Stomach (tissue), 9 donors: ENCODE data around the gene PTGIR. TPM values are rescaled to one million over a fixed set of nuclear protein-coding genes. Genes with fewer than 3 reads are reported as not detected.
A peak's percentile ranks its signal among the peaks of the same experiment; 100 is the strongest.

Experiments used
- DNase-seq, 2 donors: peaks; one replicate each; pipeline versions ENCODE4 v3.0.0 to v3.0.0-alpha.2; 2013 to 2019
- H3K27ac ChIP-seq, 5 donors: fragments of 200-600 bp in 4 of 5; sonication (generic) in 4 of 5; one replicate each; pipeline ENCODE4 v1.5.1; 2013 to 2019; ENCODE audit warnings: mild to moderate bottlenecking in 1 of 5, moderate library complexity in 1 of 5
- H3K27me3 ChIP-seq, 3 donors: fragments of 200-600 bp; sonication (generic); one replicate each; pipeline ENCODE4 v1.5.1; 2017 to 2019; ENCODE audit warnings: mixed run types in 1 of 3
- H3K36me3 ChIP-seq, 4 donors: fragments of 200-600 bp; sonication (generic); 1 replicate in 3 of 4; 2 replicates in 1 of 4; pipeline ENCODE4 v1.5.1; 2016 to 2019
- H3K4me1 ChIP-seq, 4 donors: fragments of 200-600 bp; sonication (generic); one replicate each; pipeline ENCODE4 v1.5.1; 2016 to 2019
- H3K4me3 ChIP-seq, 4 donors: fragments of 200-600 bp; sonication (generic) in 3 of 4; one replicate each; pipeline ENCODE4 v1.5.1; 2016 to 2019; ENCODE audit warnings: mild to moderate bottlenecking in 1 of 4
- H3K9me3 ChIP-seq, 4 donors: fragments of 200-600 bp; sonication (generic); one replicate each; pipeline ENCODE4 v1.5.1; 2016 to 2019
- EP300 ChIP-seq: sonication (generic); formaldehyde crosslinking; IDR thresholded peaks from one replicate; pipeline ENCODE4 v1.6.1; 2017; ENCODE audit warnings: antibody characterized with exemption
- POLR2A ChIP-seq, 4 donors: fragments of 450-650 bp; IDR thresholded peaks; one replicate each; pipeline ENCODE4 v1.6.1; 2016; ENCODE audit warnings: antibody characterized with exemption in 4 of 4, control low read depth in 2 of 4, mild to moderate bottlenecking in 1 of 4, moderate library complexity in 1 of 4
- POLR2AphosphoS5 ChIP-seq, 3 donors: sonication (generic); formaldehyde crosslinking; IDR thresholded peaks; one replicate each; pipeline ENCODE4 v1.6.1; 2016; ENCODE audit warnings: antibody characterized with exemption in 3 of 3
- WGBS, 5 donors: extraction: QIAGEN DNeasy Blood & Tissue Kit in 3 of 5; methylation state at CpG; one replicate each; pipeline versions ENCODE4 v1.1.5 to v1.1.7; 2013 to 2018; 5-methylcytosine and 5-hydroxymethylcytosine counted together
- intact Hi-C: fragments of 100-400 bp; cut with DNase I; formaldehyde crosslinking; loops from one replicate; pipeline ENCODE4 v1.15.1; 2023; ENCODE audit warnings: low total_unique reads
- polyA plus RNA-seq, 3 donors: library from polyadenylated mRNA; stranded (reverse); fragments of 200-250 nt; gene quantifications; one replicate each; pipeline ENCODE4 v1.2.3, GENCODE V29; 2013
- total RNA-seq, 5 donors: library from RNA; depleted of rRNA; stranded (reverse); fragments of >200 nt; gene quantifications; one replicate each; pipeline versions ENCODE4 v1.1.0 to v1.2.3, GENCODE V29; 2014 to 2016
- TF ChIP-seq, protein P1 (sequence below), 7 experiments: fragments of 450-650 bp in 4 of 7; fragments of 200-600 bp in 3 of 7; sonication (generic) in 3 of 7; IDR thresholded peaks; one replicate each; pipeline ENCODE4 v1.5.1; 2016 to 2019; ENCODE audit warnings: antibody characterized with exemption in 7 of 7, control low read depth in 2 of 7, mild to moderate bottlenecking in 1 of 7
- donor health status: healthy with polysubstance abuse.
- donor health status: Bipolar disorder and iron deficiency.
- donor health status: healthy.

PTGIR gene
- total and polyA plus RNA-seq, 8 donors = 1.6 to 6.7 (median 1.8) TPM; not detected in 2

DNA sequence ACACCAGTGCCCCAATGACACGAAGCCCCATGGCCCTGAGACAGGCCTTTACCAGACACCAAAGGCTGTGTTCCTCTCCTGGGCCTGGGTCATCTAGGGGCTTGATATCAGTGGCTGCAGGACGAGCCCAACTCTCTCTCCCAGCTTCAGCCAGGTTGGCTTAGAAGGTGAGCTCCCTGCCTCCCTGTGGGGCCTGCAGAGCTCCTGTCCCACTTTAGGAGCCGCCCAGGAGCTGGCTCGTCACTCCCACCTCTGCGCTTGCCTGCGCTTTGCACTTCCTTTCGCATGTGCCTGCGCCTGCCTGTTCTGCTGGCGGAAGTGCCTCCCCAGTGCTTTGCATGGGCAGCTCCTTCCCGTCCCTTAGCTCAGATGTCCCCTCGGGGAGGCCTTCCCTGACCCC lies 18.9 kb downstream of the PTGIR start:
- intact Hi-C loops = no loop called here
- H3K27ac ChIP-seq = peak overlapping the region in 2 of 5 donors; percentile 33 to 96
- no peak overlapping the region for H3K4me3 ChIP-seq

DNA sequence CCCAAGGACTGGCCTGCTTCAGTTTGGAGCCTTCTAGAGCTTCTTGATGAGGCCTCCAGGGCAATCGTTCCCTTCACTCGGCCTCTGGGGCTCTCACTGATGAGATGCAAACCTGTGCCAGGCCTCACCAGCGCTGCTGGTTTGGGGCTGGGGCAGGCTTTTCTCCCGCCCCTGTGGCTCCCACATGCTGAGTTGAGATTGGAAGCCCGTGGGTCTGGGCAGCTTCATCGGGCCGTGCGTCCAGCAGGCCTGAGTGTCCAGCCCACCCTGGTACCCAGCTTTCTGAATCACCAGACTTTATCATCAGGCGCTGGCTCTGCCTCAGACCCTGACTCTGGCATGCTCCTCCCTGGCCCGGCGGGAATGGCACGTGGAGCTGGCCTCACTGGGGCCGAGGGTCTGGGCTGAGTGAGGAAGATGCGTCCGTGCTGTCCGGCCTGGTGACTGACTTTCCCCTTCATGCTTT lies 19.5 kb downstream of the PTGIR start:
- peaks cover 51 to 53% (median 52%) of the 10 kb centered on the region in 4 donors for H3K36me3 ChIP-seq
- peak in 1 of 2 donors; percentile 6 for DNase-seq
- TF ChIP-seq POLR2A (IDR thresholded peaks at IDR 0.05) = no peak
- TF ChIP-seq, protein P1, sequence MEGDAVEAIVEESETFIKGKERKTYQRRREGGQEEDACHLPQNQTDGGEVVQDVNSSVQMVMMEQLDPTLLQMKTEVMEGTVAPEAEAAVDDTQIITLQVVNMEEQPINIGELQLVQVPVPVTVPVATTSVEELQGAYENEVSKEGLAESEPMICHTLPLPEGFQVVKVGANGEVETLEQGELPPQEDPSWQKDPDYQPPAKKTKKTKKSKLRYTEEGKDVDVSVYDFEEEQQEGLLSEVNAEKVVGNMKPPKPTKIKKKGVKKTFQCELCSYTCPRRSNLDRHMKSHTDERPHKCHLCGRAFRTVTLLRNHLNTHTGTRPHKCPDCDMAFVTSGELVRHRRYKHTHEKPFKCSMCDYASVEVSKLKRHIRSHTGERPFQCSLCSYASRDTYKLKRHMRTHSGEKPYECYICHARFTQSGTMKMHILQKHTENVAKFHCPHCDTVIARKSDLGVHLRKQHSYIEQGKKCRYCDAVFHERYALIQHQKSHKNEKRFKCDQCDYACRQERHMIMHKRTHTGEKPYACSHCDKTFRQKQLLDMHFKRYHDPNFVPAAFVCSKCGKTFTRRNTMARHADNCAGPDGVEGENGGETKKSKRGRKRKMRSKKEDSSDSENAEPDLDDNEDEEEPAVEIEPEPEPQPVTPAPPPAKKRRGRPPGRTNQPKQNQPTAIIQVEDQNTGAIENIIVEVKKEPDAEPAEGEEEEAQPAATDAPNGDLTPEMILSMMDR (IDR thresholded peaks at IDR 0.05) = no peak
- TF ChIP-seq POLR2AphosphoS5 (IDR thresholded peaks at IDR 0.05) = no peak
- TF ChIP-seq EP300 = no peak
- intact Hi-C loops = no loop called here
- no peaks in the 10 kb centered on the region for H3K27me3 ChIP-seq
- peak overlapping the region in 3 of 5 donors; percentile 38 to 98 (median 96) for H3K27ac ChIP-seq
- no peak overlapping the region for H3K4me3 ChIP-seq
- peaks cover 31 to 57% (median 44%) of the 10 kb centered on the region in 4 donors for H3K4me1 ChIP-seq
- no peaks in the 10 kb centered on the region for H3K9me3 ChIP-seq
- WGBS, 5 donors = 67 to 91% (median 83%) methylated on average over 3 to 16 of the region's 16 CpGs

More for the DNA sequence above, 18.9 kb downstream of the PTGIR start:
- Histone ChIP-seq H3K9me3 (no peaks in the 10 kb centered on the region), H3K4me1 (peaks cover 31 to 58% (median 44%) of the 10 kb centered on the region in 4 donors), H3K27me3 (no peaks in the 10 kb centered on the region), H3K36me3 (peaks cover 51 to 60% (median 58%) of the 10 kb centered on the region in 4 donors)
- peak in 1 of 2 donors; percentile 2 for DNase-seq
- 88 to 92% (median 89%) methylated on average over 11 of the region's 11 CpGs for WGBS, 5 donors
- TF ChIP-seq POLR2A (IDR thresholded peaks at IDR 0.05) (no peak), EP300 (no peak), POLR2AphosphoS5 (IDR thresholded peaks at IDR 0.05) (no peak)
- TF ChIP-seq, protein P1 (IDR thresholded peaks at IDR 0.05) = no peak

DNA sequence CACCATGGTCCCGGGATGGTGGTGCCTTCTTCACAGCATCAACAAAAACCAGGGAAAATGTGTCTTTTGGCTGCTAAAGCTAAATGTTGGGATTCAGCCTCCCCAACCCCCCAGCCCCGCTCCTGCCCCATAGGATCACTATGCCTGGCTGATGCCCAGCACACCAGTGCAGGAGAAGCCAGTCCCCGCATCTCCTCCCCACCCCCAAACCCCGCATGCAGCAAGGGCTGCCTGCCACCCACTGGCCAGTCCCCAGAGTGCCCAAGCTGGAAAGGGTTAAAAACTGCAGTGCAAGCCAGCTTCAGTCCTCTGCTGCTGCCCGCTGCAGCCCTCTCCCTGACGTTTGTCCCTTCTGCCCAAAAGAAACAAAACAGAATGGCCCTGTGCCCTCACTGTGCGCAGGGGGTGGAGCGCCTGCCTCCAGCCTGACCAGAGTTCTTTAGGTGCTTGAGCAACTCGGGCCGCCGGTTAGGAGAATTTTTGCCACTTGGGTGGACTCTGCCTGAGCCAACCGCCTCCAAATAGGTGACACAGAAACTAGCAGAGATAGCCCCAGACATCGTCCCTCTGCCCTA lies 20.0 kb downstream of the PTGIR start:
- Histone ChIP-seq H3K27me3 (no peaks in the 10 kb centered on the region), H3K36me3 (peaks cover 46 to 48% (median 47%) of the 10 kb centered on the region in 4 donors), H3K4me3 (no peak overlapping the region), H3K4me1 (peaks cover 31 to 61% (median 47%) of the 10 kb centered on the region in 4 donors), H3K9me3 (no peaks in the 10 kb centered on the region), H3K27ac (peak overlapping the region in 3 of 5 donors; percentile 38 to 98 (median 96))
- DNase-seq = peak in 1 of 2 donors; percentile 33
- WGBS, 5 donors = 53 to 80% (median 71%) methylated on average over 3 to 13 of the region's 13 CpGs
- intact Hi-C loops = no loop called here
- TF ChIP-seq EP300 = no peak
- TF ChIP-seq POLR2AphosphoS5 (IDR thresholded peaks at IDR 0.05) = no peak
- TF ChIP-seq, protein P1 (IDR thresholded peaks at IDR 0.05) = no peak
- TF ChIP-seq POLR2A (IDR thresholded peaks at IDR 0.05) = no peak

DNA sequence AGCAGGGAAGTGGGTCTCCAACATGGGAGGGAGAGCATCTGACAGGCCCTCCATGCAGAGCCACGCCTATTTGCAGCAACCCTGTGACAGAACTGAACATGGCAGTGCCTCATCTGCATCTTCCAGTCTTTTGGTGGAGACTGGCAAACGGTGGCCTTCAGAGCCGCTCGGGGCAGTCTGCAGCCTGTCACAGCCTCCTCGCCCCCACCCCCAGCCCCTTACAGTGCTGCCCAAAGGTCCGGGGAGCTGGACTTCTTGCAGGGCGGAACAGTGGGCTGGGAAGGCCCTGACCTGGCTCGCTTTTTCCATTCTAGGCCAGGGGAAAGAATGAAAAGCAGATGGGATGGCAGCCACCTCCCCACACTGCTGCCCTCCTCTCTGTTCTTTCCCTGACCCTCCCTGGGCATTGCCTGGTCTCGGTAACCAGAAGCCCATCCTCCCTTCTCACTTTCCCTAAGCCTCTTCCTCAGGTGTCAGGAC lies 21.1 kb downstream of the PTGIR start:
- WGBS, 5 donors = 48 to 73% (median 57%) methylated on average over 9 of the region's 9 CpGs
- Histone ChIP-seq H3K27me3 (no peaks in the 10 kb centered on the region), H3K4me3 (peak overlapping the region in 3 of 4 donors; percentile 80 to 99 (median 93)), H3K27ac (peak overlapping the region; percentile 94 to 99 (median 96)), H3K9me3 (no peaks in the 10 kb centered on the region), H3K4me1 (peaks cover 31 to 63% (median 47%) of the 10 kb centered on the region in 4 donors), H3K36me3 (peaks cover 35 to 38% (median 37%) of the 10 kb centered on the region in 4 donors)
- intact Hi-C loops = no loop called here
- TF ChIP-seq POLR2AphosphoS5 (IDR thresholded peaks at IDR 0.05) = no peak
- TF ChIP-seq, protein P1 (IDR thresholded peaks at IDR 0.05) = no peak
- TF ChIP-seq POLR2A (IDR thresholded peaks at IDR 0.05) = no peak
- TF ChIP-seq EP300 = no peak
- peak in 1 of 2 donors; percentile 33 for DNase-seq
